ENCODE data around the gene TMEM62.

DNA sequence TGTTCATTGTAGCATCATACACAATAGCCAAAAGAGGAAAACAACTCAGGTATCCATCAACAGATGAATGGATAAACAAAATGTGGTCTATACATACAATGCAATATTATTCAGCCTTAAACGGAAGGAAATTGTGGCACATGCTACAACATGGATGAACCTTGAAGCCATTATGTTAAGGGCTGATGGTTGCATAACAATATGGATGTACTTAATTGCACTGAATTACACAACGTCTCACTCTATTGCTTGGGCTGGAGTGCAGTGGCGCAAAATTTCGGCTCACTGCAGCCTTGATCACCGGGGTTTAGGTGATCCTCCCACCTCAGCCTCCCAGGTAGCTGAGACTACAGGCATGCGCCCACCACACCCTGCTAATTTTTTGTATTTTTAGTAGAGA, 7.0 kb upstream of the TMEM62 start:
- no peak for TF ChIP-seq CTCF (conservative IDR thresholded peaks at IDR 0.05)
- TF ChIP-seq ZFX (IDR thresholded peaks at IDR 0.05), result no peak
